DND-41 (cell line): ENCODE results near the gene ATXN7L1.

ENCODE experiments used
- EZH2 ChIP-seq: IDR thresholded peaks from 3 replicates; pipeline ENCODE4 v1.6.1; 2012; ENCODE audit warnings: borderline replicate concordance, low read depth, mild to moderate bottlenecking, moderate library complexity, low read length, inconsistent platforms; ENCODE audit not compliant: severe bottlenecking
- TF ChIP-seq, protein P1 (sequence below): IDR thresholded peaks from 2 replicates; pipeline ENCODE4 v1.5.1; 2012; ENCODE audit warnings: borderline replicate concordance, low read length, moderate library complexity, mild to moderate bottlenecking; ENCODE audit not compliant: poor library complexity, severe bottlenecking; ENCODE audit errors: extremely low read depth

DNA sequence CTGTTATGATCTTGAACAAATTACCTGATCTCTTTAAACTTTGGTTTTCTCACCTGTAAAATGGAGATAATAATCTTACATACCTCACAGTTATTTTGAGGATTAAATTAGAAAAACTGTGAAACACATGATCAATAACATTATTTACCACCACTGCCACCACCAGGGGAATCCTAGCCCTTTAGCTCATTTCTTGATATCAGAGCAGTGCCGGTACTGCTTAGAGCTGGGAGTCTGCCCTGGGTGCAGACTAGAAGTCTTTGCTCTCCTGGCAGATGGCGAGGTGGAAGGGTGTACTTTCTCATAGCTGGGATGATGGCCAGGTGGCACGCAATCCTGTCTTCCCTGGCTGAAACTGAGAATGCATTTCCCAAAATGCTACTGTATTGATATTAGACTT, 282.4 kb downstream of the ATXN7L1 start:
- no peak for TF ChIP-seq EZH2
- TF ChIP-seq, protein P1, sequence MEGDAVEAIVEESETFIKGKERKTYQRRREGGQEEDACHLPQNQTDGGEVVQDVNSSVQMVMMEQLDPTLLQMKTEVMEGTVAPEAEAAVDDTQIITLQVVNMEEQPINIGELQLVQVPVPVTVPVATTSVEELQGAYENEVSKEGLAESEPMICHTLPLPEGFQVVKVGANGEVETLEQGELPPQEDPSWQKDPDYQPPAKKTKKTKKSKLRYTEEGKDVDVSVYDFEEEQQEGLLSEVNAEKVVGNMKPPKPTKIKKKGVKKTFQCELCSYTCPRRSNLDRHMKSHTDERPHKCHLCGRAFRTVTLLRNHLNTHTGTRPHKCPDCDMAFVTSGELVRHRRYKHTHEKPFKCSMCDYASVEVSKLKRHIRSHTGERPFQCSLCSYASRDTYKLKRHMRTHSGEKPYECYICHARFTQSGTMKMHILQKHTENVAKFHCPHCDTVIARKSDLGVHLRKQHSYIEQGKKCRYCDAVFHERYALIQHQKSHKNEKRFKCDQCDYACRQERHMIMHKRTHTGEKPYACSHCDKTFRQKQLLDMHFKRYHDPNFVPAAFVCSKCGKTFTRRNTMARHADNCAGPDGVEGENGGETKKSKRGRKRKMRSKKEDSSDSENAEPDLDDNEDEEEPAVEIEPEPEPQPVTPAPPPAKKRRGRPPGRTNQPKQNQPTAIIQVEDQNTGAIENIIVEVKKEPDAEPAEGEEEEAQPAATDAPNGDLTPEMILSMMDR: no peak
